Embryonic facial prominence (tissue), 1 donor: Measurements from ENCODE around the gene RUNDC1.

ENCODE experiments used
- DNase-seq: peaks from one replicate; pipeline ENCODE4 v3.0.0-alpha.2; 2016; ENCODE audit errors: extremely low spot score

The RUNDC1 gene

GRCh38 chr17:43042025-43042628 is 61.8 kb downstream of the RUNDC1 start:
- DNase-seq = no peak
